HCT116 (cell line): ENCODE results near the gene TAB3. TPM values are rescaled to one million over a fixed set of nuclear protein-coding genes. Genes with fewer than 3 reads are reported as not detected.

Source experiments
- ATAC-seq: fragments of 200-7000 bp; cut with Tn5 transposase; 2 replicates; pipeline ENCODE4 v1.9.1; 2020; ENCODE audit warnings: mild to moderate bottlenecking, moderate library complexity
- Bru-seq: library from RNA; stranded (reverse); fragments of 400-500 nt; gene quantifications from one replicate; lab custom pipeline; 2021; lab: Mats Ljungman, UMichigan
- BruChase-seq, 2 experiments: library from RNA; stranded (reverse); fragments of 400-500 nt; gene quantifications; one replicate each; lab custom pipeline; 2021; lab: Mats Ljungman, UMichigan
- BruUV-seq: library from RNA; stranded (reverse); fragments of 400-500 nt; replicated peaks from 2 replicates; lab custom pipeline; 2021; lab: Mats Ljungman, UMichigan
- CTCF ChIA-PET: fragments of 300-600 bp; sonication (Branson Sonifier 250); formaldehyde crosslinking; loops from one replicate; lab custom pipeline; 2021; ENCODE audit warnings: antibody characterized with exemption; lab: Charles Lee
- POLR2A ChIA-PET: fragments of 300-600, 350-600 bp; sonication (Branson Sonifier 250); formaldehyde crosslinking; loops from one replicate; lab custom pipeline; 2021; ENCODE audit warnings: antibody characterized with exemption; lab: Charles Lee
- RAD21 ChIA-PET, 2 experiments: fragments of 300-600 bp; sonication (Branson Sonifier 250); formaldehyde crosslinking; loops; one replicate each; lab custom pipeline; 2023; ENCODE audit warnings: low total read pairs in 2 of 2; ENCODE audit not compliant: uncharacterized antibody in 2 of 2, unreplicated experiment in 2 of 2, low non-redundant PET in 1 of 2; lab: Charles Lee
- DNase-seq: peaks from one replicate; pipeline ENCODE4 v3.0.0-alpha.2; 2010; ENCODE audit warnings: low read depth, low spot score
- H2AFZ ChIP-seq: fragments of 200-600 bp; shearing (Covaris generic), sonication (generic); 2 replicates; pipeline ENCODE4 v1.6.1; 2017; ENCODE audit warnings: low read depth, mixed run types, mixed read lengths, antibody characterized with exemption, low read length; ENCODE audit not compliant: poor library complexity, severe bottlenecking
- H3K27ac ChIP-seq: 2 replicates; pipeline ENCODE4 v1.5.1; 2012; ENCODE audit warnings: low read depth, low read length
- H3K27me3 ChIP-seq: fragments of 200-600 bp; sonication (generic); 2 replicates; pipeline ENCODE4 v1.6.1; 2016; ENCODE audit warnings: mixed run types, low read length, mixed read lengths; ENCODE audit not compliant: insufficient read depth
- H3K36me3 ChIP-seq, 2 experiments: fragments of 200-500 bp in 1 of 2; fragments of 200-600 bp in 1 of 2; sonication (Bioruptor generic) in 1 of 2; sonication (generic) in 1 of 2; 2 replicates each; pipeline versions ENCODE4 v1.5.1 to v1.6.1; 2014 to 2016; ENCODE audit warnings: low read length in 2 of 2, inconsistent platforms in 1 of 2, mixed read lengths in 1 of 2, mixed run types in 1 of 2; ENCODE audit not compliant: insufficient read depth in 2 of 2, control insufficient read depth in 1 of 2
- H3K4me1 ChIP-seq, 2 experiments: fragments of 200-600 bp in 1 of 2; sonication (generic) in 1 of 2; 2 replicates each; pipeline versions ENCODE4 v1.5.1 to v1.6.1; 2012 to 2017; ENCODE audit warnings: low read length in 2 of 2, inconsistent platforms in 1 of 2, mild to moderate bottlenecking in 1 of 2, mixed read lengths in 1 of 2, mixed run types in 1 of 2, moderate library complexity in 1 of 2; ENCODE audit not compliant: insufficient read depth in 2 of 2, control insufficient read depth in 1 of 2
- H3K4me2 ChIP-seq: fragments of 200-600 bp; sonication (generic); 2 replicates; pipeline ENCODE4 v1.6.1; 2017; ENCODE audit warnings: mixed run types, low read length, mixed read lengths
- H3K4me3 ChIP-seq, 2 experiments: fragments of 200-600 bp in 1 of 2; sonication (generic) in 1 of 2; replicated peaks in 1 of 2; 2 replicates each; pipeline ENCODE4 v1.5.1; 2011 to 2016; ENCODE audit warnings: low read length in 2 of 2, control low read depth in 1 of 2, low read depth in 1 of 2, mild to moderate bottlenecking in 1 of 2, mixed read lengths in 1 of 2, mixed run types in 1 of 2
- H3K79me2 ChIP-seq: fragments of 200-600 bp; sonication (generic); 2 replicates; pipeline ENCODE4 v1.6.1; 2017; ENCODE audit warnings: mild to moderate bottlenecking, mixed run types, low read length, moderate library complexity, mixed read lengths; ENCODE audit not compliant: insufficient read depth
- H3K9ac ChIP-seq: fragments of 200-600 bp; sonication (generic); 2 replicates; pipeline ENCODE4 v1.6.1; 2016; ENCODE audit warnings: low read length, mixed read lengths
- H3K9me2 ChIP-seq: fragments of 200-600 bp; sonication (generic), shearing (Covaris generic); 2 replicates; pipeline ENCODE4 v1.6.1; 2017; ENCODE audit warnings: mixed run types, mild to moderate bottlenecking, moderate library complexity; ENCODE audit not compliant: insufficient read depth
- H3K9me3 ChIP-seq, 2 experiments: fragments of 200-500 bp in 1 of 2; fragments of 200-600 bp in 1 of 2; sonication (Bioruptor generic) in 1 of 2; sonication (generic) in 1 of 2; 2 replicates each; pipeline ENCODE4 v1.6.1; 2014 to 2017; ENCODE audit warnings: low read length in 2 of 2, mixed read lengths in 2 of 2, inconsistent platforms in 1 of 2, low read depth in 1 of 2, mild to moderate bottlenecking in 1 of 2, mixed run types in 1 of 2, moderate library complexity in 1 of 2; ENCODE audit not compliant: control insufficient read depth in 1 of 2, insufficient read depth in 1 of 2
- H4K20me1 ChIP-seq: fragments of 200-600 bp; sonication (generic), shearing (Covaris generic); 2 replicates; pipeline ENCODE4 v1.6.1; 2017; ENCODE audit warnings: mixed run types, mild to moderate bottlenecking, moderate library complexity; ENCODE audit not compliant: insufficient read depth
- ATF3 ChIP-seq: IDR thresholded peaks from 2 replicates; pipeline ENCODE4 v1.6.1; 2012
- CBX3 ChIP-seq: IDR thresholded peaks from 2 replicates; pipeline ENCODE4 v1.6.1; 2012; ENCODE audit warnings: low read depth
- CTCF ChIP-seq, 3 experiments: fragments of 200-600 bp in 1 of 3; sonication (generic) in 1 of 3; IDR thresholded peaks in 2 of 3; conservative IDR thresholded peaks in 1 of 3; 2 replicates each; pipeline ENCODE4 v1.5.1; 2012 to 2017; ENCODE audit warnings: low read depth in 2 of 3, low read length in 2 of 3, antibody characterized with exemption in 1 of 3, borderline replicate concordance in 1 of 3, control low read depth in 1 of 3, mild to moderate bottlenecking in 1 of 3, mixed read lengths in 1 of 3, mixed run types in 1 of 3, moderate library complexity in 1 of 3; ENCODE audit not compliant: insufficient read depth in 1 of 3
- EGR1 ChIP-seq: IDR thresholded peaks from 2 replicates; pipeline ENCODE4 v1.6.1; 2012; ENCODE audit warnings: low read depth
- ELF1 ChIP-seq: IDR thresholded peaks from 2 replicates; pipeline ENCODE4 v1.6.1; 2012; ENCODE audit warnings: low read depth, borderline replicate concordance
- JUND ChIP-seq: IDR thresholded peaks from 2 replicates; pipeline ENCODE4 v1.6.1; 2012
- POLR2AphosphoS5 ChIP-seq: IDR thresholded peaks from 2 replicates; pipeline ENCODE4 v1.6.1; 2011; ENCODE audit warnings: mild to moderate bottlenecking, low read depth, low read length, moderate library complexity
- SP1 ChIP-seq: IDR thresholded peaks from 2 replicates; pipeline ENCODE4 v1.6.1; 2012; ENCODE audit warnings: low read depth
- TCF7L2 ChIP-seq: IDR thresholded peaks from 2 replicates; pipeline ENCODE4 v1.7.0; 2011; ENCODE audit warnings: borderline replicate concordance, inconsistent platforms; ENCODE audit not compliant: insufficient read depth, insufficient read length; ENCODE audit errors: extremely low read depth
- YY1 ChIP-seq: IDR thresholded peaks from 2 replicates; pipeline ENCODE4 v1.6.1; 2011; ENCODE audit warnings: low read length, low read depth, moderate library complexity, mild to moderate bottlenecking; ENCODE audit not compliant: insufficient replicate concordance; ENCODE audit errors: extremely low read depth
- ZBTB33 ChIP-seq: IDR thresholded peaks from 2 replicates; pipeline ENCODE4 v1.6.1; 2011; ENCODE audit warnings: mild to moderate bottlenecking, low read length, moderate library complexity; ENCODE audit not compliant: insufficient replicate concordance; ENCODE audit errors: extremely low read depth
- ZFX ChIP-seq: fragments of 450-650 bp; IDR thresholded peaks from 2 replicates; pipeline ENCODE4 v1.6.1; 2017
- intact Hi-C: fragments of 100-400 bp; cut with micrococcal nuclease; formaldehyde crosslinking; loops from 2 replicates; pipeline ENCODE4 v1.10.0; 2022
- long read RNA-seq: library from polyadenylated mRNA; unstranded; transcript quantifications from one replicate; pipeline ENCODE4 v2.0.0, GENCODE V29; 2021; ENCODE audit not compliant: unreplicated experiment
- polyA plus RNA-seq: library from polyadenylated mRNA; unstranded; fragments of >200 nt; gene quantifications from 2 replicates; pipeline ENCODE4 v1.2.1, GENCODE V29; 2012; ENCODE audit warnings: missing spikeins
- total RNA-seq: library from RNA; stranded (reverse); gene quantifications from one replicate; pipeline ENCODE4 v1.2.1, GENCODE V29; 2021; ENCODE audit not compliant: unreplicated experiment

TAB3 gene
- total RNA-seq: 11.2 TPM
- polyA plus RNA-seq: 6.7 and 7.0 TPM in 2 replicates
- Bru-seq, nascent RNA: percentile 48 among the genes with signal in this experiment
- BruChase-seq, experiment 1, labeled RNA remaining after a 6-hour chase: percentile 65 among the genes with signal in this experiment
- percentile 51 among the genes with signal in this experiment for BruChase-seq, experiment 2, labeled RNA remaining after a 2-hour chase
- long read RNA-seq, partial matches to known transcripts: 4 of 11 reads
- long read RNA-seq, other reads (novel, unspliced or antisense): 7 of 11 reads

GRCh38 chrX:30889147-30890140 is at the start of gene TAB3:
Gene TAB3 (minus strand): TSS chrX:30889254. CDS start chrX:30859588, 29,666 bp downstream.
- TSS peak; percentile 80 for BruUV-seq
- DNase-seq: peak; percentile 93
- no peak within 1 kb of the TSS for H2AFZ ChIP-seq
- TF ChIP-seq ZFX (peak; percentile 22; the same call in 1 of the 2 replicates), YY1 (peak; percentile 98), ZBTB33 (peak; percentile 97), ATF3 (no peak), TCF7L2 (peak; percentile 12), POLR2AphosphoS5 (peak; percentile 39; the same call in 1 of the 2 replicates), CTCF (IDR thresholded peaks at IDR 0.05 in 2 of 3, conservative IDR thresholded peaks at IDR 0.05 in 1 of 3; ENCODE audit: borderline replicate concordance in 1 of 3, insufficient read depth in 1 of 3, low read depth in 2 of 3, low read length in 2 of 3) (no peak), EGR1 (peak; percentile 50; the same call in 1 of the 2 replicates), SP1 (peak; percentile 79), ELF1 (peak; percentile 72), JUND (0 out of 2 replicates have a peak, but pooled peaks have one; percentile 46), CBX3 (no peak; the same call in 1 of the 2 replicates)
- TF ChIP-seq, all 23 proteins: peak for 9
- peak; percentile 92 for ATAC-seq
- peaks cover 16% of the 10 kb centered on the region for H3K79me2 ChIP-seq
- peak within 1 kb of the TSS; percentile 79 for H3K4me2 ChIP-seq
- peak within 1 kb of the TSS; percentile 63 to 72 for H3K4me3 ChIP-seq
- intact Hi-C loops: no loop called here
- no peaks in the 10 kb centered on the region for H3K27me3 ChIP-seq
- H3K9ac ChIP-seq: peak within 1 kb of the TSS; percentile 69
- ChIA-PET POLR2A (interaction anchor here (0.6 kb wide), 1 partner anchor 21 kb away, joined by 4 read pairs; no protein-coding TSS in a partner anchor), RAD21 (no interaction called here), CTCF (no interaction called here)
- peak within 1 kb of the TSS; percentile 68 for H3K27ac ChIP-seq
- H3K4me1 ChIP-seq: peaks cover 7 to 30% of the 10 kb centered on the region in 2 experiments
- H3K36me3 ChIP-seq: no peaks in the 10 kb centered on the region
- no peaks in the 10 kb centered on the region for H4K20me1 ChIP-seq
- H3K9me3 ChIP-seq: no peaks in the 10 kb centered on the region
- H3K9me2 ChIP-seq: no peaks in the 10 kb centered on the region
